Measurements from ENCODE around the gene SMIM44.

Gene SMIM44

DNA sequence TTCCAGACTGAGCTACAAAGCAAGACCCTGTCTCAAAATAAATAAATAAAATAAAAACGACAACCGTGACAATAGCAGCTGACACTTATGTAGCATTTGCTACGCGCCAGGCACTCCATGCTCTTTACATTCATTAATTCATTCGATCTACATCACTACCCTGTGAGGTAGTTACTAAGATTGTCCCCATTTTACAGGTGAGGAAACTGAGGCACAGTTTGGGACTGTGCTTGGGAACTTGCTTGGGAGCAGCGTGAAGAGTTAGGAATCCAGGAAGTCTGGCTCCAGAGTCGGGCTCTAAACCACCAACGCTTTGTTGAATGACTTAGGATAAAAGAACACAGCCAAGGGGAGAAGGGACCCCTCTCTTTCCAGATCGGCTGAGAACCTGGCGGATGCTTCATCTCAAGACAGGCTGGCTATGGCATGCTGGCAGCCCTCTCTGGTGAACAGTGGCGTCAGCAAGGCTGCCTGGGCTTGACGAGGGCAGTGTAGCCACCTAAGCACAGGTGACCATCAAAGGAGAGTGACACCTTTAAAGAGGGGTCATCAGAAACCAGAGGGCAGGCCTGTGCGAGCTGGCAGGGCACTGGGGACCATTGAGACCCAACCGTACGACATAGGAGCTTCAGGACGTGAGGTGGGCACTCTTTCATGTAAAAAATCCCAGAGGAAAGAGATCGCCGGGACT lies 16.6 kb upstream of the SMIM44 start:
- DNase-seq: no peak

DNA sequence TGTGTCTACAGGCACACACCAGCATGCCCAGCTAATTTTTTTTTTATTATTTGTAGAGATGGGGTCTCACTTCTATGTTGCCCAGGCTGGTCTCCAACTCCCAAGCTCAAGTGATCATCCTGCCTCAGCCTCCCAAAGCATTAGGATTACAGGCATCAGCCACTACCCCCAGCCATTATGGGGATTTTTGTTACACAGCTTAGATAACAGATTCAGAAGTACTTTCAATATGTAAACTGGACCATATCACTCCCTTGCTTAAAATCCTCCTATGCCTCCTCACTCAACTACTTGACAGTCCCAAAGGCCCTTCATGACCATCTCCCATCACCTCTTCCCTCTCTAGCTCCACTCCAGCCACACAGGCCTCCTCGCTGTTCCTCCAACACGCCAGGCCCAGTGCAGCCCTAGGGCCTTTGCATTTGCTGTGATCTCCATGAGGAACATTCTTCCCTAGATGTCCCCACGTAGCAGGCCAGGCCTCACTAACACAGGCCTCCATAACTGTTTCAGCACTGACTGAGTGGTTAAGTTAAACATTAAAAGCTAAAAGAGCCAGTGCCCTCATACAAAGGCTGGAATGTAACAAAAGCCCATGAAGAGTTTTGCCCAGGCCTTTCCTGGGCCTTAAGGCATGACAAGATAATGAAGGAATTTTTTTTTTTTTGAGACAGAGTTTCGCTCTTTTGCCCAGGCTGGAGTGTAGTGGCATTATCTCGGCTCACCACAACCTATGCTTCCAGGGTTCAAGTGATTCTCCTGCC lies 14.7 kb upstream of the SMIM44 start:
- DNase-seq: no peak

DNA sequence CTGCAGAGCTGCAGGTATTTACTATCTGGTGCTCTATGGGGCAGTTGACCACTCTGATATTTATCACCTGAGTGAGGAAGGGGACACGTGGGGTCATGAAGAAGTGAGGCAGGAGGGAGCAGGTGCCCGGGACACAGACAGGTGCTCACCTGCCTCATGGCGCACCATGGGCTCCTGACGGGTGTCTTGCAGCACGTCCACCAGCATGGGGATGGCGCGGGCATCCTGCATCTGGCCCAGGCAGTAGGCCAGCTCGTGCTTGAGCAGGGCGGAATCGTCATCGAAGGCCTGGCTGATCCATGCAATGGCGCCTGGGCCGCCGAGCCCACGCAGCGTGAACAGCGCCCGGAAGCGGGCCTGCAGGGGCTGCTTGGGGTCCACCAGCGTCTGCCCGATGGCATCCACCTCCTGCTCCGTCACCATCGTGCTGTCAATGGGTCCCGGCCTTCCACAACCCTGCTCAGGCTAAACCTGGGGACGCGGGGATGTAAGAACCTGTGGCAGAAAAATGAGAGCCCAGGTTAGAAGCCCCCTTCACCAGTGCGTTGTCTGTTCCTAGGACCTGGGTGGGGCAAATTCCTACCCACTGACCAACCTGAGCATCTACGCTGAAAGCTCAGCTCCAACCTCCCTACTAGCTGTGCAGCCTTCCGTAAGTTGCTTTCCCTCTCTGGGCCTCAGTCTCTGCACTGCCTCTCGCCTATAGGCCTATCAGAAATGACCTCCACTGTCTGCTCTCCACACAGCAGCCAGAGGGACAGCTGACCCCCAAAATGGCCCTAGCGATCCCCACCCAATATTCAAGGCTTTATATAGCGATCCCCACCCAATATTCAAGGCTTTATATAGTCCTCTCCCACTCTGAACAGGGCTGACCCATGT lies 13.4 kb upstream of the SMIM44 start:
- no peak for DNase-seq

DNA sequence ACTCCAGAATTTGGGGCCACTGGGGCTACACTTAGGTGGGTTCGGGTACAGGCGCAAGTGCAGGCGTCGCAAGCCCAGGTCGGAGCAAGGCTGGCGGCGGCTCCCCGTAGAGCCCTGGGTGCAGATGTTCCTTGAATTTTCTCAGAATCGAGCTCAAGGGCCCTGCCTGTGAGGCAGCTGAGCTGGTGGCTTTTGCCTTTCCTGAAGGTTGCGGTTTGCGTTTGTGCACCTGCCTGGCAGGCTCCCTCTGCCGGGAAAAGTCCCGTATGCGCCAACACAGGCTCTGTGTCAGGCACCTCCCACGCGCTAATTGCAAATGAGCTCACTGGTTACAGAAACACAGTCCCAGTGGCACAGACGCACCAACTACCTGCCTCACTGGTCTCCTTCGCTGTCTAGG lies 11.3 kb upstream of the SMIM44 start:
- no peak for DNase-seq

DNA sequence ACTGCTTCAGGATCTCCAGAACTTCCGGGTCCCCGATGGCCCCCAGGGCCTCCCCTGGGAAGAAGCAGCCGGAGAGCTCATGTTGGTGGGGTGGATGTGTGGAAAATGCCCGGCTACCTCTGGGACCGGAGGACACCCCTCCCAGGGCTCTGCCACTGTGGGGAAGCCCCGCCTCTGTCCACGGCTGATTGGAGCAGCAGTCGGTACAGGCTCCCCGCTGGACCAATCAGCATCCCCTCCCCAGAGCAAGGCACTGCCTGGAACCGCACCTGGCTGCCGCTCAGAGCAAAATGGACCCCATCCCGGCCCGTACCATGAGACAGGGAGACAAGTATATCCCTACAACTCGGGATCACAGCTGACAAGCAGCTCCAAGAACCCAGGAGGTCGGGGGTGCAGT lies 10.8 kb upstream of the SMIM44 start:
- DNase-seq: no peak

DNA sequence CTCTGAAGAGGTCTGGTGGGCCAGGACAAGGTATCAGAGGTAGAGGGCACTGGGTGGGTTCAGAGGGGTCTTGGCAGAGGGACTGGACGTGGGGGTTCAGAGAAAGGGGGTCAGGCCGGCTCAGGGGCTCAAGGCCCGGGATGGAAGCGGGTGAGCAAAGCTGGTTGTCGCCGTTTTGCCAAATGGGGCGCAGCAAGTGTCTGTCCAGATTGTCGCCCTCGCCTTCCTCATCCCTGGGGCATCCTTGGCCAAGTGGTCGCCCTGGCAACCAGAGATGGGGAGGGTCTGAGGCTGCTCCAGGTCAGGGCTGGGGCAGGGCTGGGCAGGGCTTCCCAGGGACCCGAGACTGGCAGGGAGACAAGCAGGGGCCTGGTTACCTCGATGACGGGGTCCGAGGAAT lies 10.4 kb upstream of the SMIM44 start:
- no peak for DNase-seq

DNA sequence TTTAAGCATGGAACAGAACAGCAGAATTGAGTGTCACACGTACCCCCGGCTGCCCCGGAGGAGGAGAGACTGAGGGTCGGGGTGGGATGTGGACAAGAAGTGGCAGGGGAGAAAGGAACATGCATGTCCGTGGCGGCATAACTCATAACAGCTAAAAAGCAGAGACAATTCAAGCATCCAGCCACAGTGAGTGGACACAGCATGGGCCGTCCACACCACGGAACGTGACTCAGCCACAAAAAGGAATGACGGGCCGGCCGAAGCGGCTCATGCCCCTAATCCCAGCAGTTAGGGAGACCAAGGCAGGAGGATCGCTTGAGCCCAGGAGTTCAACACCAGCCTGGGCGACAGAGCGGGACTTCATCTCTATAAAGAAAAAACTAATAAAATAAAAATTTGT lies 9.7 kb upstream of the SMIM44 start:
- no peak for DNase-seq

DNA sequence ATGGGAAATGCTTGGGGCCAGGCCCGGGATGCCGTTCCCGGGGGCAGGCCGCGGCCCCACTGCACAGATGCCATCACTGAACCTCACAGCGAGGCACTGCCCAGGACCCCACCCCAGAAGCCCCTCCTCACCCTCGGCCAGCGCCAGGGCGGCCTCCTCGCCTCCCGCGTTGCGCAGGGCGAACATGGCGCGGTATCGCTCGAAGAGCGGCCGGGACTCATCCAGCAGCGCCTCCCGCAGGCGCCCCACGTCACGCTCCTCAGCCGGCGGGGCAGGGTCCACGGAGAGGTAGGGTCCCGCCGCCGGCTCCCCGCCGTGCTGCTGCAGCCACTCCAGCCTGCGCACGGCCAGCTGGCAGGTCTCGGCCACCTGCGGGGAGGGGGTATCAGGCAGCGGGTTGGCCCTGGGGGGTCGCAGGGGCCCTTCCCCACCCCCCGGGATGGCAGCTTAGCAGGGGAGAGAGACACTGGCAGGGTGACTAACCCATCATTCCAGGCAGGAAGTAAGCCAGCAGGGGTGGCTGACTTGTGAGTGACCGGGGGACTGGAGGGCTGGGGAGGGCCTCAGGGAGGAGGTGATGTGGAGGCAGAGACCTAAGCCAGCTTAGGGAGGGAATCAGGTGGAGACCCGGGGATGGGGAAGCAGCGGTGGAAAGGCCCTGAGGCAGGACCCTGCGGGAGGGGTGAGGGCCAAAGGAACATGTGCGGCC lies 9.0 kb upstream of the SMIM44 start:
- no peak for DNase-seq

DNA sequence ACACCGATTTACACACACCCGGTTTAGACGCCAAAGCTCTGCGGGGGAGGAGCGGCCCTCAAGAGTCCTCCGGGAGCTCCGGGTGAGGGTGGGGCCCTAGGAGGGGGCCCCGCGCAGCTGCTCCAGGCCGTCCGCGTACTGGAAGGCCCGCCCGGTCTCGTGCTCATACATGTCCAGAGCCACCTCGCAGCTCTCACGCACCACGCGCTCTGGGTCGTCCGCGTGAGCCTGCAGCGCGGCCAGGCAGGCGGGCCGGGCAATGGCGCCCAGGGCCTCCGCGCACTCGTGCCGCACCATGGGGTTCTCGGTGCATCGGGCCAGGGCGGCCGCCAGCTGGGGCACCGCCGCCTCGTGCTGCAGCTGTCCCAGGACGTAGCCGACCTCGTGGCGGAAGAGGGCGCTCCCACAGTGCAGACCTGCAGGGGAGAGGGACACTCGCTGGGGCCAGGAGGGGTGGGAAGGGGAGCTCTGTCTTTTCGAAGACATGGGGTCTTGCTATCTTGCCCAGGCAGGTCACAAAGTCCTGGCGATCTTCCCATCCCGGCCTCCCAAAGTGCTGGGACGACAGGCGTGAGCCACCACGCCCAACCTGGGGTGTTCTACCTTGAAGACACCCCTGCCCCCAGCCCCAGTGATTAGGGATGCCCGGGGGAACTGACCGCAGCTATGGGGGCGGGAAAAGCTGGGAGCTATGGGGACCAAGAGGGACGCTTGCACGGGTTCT lies 8.3 kb upstream of the SMIM44 start:
- no peak for DNase-seq

DNA sequence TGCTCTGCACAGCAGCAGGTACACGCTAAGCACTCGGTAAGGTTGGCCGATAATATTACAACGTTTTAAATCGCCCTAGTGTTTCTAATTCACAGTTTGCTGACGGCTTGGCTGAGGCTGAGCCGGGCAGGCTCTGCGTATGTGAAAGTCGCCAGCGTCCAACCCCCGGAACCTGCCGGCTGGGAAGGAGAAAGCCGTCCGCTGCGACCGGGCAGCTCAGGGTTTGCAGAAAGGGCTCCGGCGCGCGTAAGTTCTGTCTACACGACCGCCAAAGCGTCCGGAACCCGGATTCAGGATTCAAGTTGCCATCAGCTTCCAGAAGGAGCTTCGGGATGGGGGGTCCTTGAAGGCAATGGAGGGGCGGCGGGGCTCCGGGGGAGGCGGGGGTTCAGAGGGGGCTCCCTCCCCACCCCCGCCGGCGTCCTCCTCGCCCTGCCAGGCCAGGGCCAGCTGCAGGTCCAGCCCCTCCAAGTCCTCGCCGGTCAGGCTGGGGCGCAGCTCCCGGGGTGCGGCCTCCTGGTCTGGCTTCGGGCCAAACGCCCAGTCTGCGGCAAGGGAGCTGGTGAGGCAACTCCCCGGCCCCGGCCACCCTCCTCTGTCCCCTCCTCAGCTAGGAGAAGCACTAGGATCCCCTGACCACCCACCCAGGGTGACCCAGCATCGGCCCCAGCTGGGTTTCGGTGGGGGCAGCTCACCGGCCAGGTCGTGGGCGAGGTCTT lies 575 bp downstream of the SMIM44 start:
- no peak for DNase-seq

DNA sequence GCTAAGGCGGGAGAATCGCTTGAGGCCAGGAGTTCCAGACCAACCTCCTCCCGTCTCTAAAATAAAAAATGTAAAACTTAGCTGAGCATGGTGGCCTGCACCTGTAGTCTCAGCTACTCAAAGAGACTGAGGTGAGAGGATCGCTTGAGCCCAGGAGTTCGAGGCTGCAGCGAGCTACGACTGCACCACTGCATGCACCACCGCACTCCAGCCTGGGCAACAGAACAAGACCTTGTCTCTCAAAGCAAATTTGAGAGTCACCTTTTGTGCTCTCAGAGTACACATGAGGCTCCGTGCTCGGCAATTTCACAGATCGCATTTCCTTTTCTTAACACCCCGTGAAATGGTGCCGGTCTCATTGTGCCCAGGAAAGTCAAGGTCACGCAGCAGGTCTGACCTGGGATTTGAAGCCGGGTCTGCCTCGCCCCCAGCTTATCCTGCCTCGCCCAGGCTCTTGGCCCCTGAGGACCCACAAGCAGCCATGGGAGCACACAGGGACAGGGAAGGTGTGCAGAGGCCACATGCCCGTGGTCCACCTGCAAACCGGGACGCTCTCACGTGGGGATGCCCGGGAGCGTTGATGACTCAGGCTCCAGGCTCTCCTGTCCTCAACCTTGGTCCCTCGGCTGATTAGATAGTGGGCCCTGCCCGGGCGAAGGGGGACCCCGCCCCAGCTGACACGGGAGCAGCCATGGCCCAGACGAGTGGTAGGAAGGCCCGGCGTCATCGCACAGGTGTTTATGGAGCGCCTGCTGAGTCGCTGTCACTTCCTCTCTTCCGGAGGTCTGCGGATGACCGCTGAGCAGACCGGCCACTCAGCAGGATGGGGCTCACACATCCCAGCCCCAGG lies 1.8 kb downstream of the SMIM44 start:
- DNase-seq: no peak

DNA sequence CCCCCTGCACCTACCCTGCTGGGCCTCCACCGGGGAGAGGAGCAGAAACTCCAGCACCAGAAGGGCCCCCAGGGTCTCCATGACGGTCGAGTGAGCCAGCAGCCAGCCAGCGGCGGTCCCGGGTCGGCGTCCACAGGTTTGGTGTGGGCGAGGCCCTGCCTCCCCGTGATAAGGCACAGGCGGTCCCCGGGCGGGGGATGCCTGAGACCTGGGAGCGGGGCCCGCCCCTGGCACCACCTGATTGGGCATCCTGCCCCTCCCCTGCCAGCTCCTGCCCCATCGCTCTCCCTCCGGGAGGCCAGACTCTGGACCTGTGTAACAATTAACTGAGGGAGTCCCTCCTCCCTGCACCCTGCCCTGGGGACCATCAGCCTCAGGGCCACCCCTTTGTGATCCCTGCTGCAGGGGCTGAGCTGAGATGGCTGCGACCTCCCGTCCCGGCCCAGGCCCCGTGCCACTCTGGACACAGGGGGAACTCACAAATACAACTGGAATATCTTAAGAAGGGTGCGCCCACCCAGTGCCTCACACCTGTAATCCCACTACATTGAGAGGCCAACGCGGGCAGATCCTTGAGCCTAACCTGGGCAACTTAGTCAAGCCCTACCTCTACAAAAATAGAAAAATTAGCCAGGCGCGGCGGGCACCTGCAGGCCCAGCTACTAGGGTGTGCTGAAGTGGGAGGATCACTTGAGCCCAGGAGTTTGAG lies 2.7 kb downstream of the SMIM44 start, which contains the start of gene SMIM24:
Gene SMIM24 (minus strand): TSS at position 143 of the 709 bp plus-strand sequence. CDS start 62 bp downstream, at position 81.
- DNase-seq: no peak

DNA sequence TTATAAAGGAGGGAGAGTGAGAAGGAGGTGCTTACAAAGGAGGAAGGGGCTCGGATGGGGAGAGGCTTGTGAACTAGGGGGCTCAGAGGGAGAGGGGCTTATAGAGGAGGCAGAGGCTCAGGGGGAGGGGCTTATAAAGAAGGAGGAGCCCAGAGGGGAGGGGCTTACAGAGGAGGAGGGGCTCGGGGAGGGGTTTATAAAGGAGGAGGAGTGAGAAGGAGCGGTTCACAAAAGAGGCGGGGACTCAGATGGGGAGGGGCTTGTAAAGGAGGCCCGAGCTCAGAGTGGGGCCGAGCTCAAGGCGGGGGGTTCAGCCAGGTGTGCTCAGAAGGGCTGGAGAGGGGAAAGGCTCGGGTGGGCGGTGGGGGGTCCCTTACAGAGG lies 3.4 kb downstream of the SMIM44 start:
- no peak for DNase-seq

DNA sequence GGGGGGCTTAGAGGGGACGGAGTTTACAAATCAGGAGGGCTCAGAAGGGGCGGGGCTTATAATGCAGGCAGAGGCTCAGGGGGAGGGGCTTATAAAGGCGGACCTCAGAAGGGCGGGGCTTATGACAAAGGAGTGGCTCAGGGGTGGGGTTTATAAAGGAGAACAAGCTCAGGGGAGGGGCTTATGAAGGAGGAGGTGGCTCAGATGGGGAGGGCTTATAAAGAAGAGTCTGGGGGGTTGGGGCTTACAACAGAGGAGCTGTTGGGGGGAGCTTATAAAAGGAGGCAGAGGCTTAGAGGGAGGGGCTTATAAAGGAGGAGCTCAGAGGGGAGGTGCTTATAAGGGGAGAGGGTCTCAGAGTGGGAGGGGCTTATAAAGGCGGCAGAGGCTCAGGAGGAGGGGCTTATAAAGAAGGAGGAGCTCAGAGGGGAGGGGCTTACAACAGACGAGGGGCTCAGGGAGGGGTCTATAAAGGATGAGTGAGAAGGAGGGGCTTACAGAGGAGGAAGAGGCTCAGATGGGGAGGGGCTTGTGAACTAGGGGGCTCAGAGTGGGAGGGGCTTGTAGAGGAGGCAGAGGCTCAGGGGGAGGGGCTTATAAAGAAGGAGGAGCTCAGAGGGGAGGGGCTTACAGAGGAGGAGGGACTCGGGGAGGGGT lies 3.9 kb downstream of the SMIM44 start:
- DNase-seq: no peak

DNA sequence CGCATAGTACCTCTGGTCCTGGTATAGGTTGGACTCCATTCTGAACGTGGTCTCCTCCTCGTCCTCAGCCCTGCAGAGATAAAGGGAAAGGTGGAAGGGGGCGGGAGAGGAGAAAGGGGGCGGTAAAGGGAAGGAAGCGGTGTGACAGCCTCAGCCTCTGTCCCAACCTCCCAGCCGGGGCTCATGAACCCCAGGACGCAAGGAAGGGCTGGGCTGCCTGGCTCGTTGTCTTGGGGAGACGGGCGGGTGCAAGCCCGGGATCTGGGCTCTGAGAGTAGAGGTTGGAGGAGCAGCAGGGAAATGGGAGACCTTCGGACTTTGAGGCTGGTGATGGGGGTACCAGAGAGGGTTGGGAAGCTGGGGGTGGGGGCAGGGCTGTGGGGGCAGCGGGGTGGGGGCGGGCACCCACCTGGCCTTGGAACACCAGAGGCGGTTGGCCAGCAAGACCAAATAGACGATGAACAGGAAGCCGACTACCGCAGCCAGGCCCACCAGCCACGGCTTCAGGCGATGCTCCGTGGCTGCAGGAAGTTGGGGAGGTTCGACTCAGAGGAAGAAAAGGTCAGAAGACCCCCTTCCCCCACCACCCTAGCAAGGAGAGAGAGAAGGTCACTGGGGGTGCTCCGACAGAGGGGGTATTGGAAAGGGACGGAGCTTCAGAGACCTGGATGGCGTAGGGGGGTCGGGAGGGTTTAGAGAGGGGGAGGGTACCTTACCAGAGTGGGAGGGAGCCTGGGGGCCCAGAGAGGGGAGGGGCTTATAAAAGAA lies 4.6 kb downstream of the SMIM44 start:
- no peak for DNase-seq

DNA sequence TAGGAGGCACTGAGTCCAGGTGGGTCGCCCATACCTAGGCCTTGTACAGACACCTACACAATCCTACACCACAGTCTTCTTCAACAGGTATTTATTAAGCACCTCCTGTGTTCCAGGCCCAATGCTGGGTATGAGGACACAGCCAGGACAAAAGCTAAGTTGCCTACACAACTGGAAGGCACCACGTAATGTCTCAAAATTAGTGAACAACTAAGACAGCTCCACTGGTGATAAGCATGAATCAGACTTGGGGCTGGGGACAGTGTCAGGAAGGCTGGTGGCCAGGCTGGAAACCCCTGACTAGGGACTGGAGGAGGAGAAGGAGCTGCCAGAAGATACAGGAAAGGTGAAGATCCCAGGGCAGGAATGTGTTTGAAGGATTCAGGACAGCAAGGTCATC lies 5.3 kb downstream of the SMIM44 start:
- no peak for DNase-seq

DNA sequence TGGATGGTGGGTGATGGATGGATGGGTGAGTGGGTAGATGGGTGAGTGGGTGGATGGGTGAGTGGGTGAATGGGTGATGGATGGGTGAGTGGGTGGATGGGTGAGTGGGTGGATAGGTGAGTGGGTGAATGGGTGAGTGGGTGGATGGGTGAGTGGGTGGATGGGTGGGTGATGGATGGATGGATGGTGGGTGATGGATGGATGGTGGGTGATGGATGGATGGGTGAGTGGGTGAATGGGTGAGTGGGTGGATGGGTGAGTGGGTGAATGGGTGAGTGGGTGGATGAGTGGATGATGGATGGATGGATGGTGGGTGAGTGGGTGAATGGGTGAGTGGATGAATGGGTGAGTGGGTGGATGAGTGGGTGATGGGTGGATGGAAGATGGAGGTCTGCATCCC lies 5.7 kb downstream of the SMIM44 start:
- DNase-seq: no peak

DNA sequence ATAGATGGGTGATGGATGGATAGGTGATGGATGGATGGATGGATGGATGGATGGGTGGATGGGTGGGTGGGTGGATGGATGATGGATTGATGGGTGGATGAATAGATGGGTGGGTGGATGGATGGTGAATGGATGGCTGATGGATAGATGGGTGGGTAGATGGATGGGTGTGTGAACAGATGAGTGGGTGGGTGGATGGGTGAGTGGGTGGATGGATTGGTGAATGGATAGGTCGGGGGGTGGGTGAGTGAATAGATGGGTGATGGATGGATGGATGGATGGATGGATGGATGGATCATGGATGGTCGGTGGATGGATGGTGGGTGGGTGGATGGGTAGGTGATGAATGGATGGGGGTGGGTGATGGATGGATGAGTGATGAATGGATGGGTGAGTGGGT lies 6.4 kb downstream of the SMIM44 start:
- DNase-seq: no peak

DNA sequence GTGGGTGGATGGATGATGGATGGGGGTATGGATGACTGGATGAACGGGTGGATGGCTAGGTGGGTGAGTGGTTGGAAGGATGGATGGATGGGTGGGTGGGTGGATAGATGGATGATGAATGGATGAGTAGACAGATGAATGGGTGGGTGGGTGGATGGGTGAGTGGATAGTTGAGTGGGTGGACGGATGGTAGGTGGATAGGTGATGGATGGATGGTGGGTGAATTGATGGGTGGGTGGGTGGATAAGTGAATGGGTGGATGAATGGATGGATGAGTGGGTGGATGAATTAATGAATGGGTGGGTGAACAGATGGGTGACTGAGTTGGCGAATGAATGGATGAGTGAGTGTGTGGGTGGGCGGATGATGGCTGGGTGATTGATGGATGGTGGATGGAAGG lies 7.8 kb downstream of the SMIM44 start:
- DNase-seq: no peak

Data from SHP77 treated with DMSO at 0.1 percent for 48 hours (cell line).